Activated naive CD4-positive, alpha-beta T cell treated with anti-CD3 and anti-CD28 coated beads, Interleukin-2, amount 50 U/mL, for 24 hours (primary cell): ENCODE results near the gene GPR82.
"Not testable (repeated sequence)": the region's sequence is repeated elsewhere in the genome, so short reads cannot be mapped to it uniquely, and the experiment has no call there.

Source experiments
- H3K27ac Mint-ChIP-seq: one replicate; pipeline ENCODE4 v1.8.0; 2021; ENCODE audit warnings: mild to moderate bottlenecking, mixed read lengths
- H3K27me3 Mint-ChIP-seq: one replicate; pipeline ENCODE4 v1.8.0; 2021; ENCODE audit warnings: mixed read lengths
- H3K36me3 Mint-ChIP-seq: one replicate; pipeline ENCODE4 v1.8.0; 2021; ENCODE audit warnings: mixed read lengths
- H3K4me1 Mint-ChIP-seq: one replicate; pipeline ENCODE4 v1.8.0; 2021; ENCODE audit warnings: mixed read lengths
- H3K4me3 Mint-ChIP-seq: one replicate; pipeline ENCODE4 v1.8.0; 2021; ENCODE audit warnings: mild to moderate bottlenecking, mixed read lengths
- H3K9me3 Mint-ChIP-seq: one replicate; pipeline ENCODE4 v1.8.0; 2021; ENCODE audit warnings: mixed read lengths

Gene GPR82

GRCh38 chrX:41708486-41708885 lies 15.5 kb upstream of the GPR82 start:
- H3K4me3 Mint-ChIP-seq: no peak overlapping the region
- peaks cover 34% of the 10 kb centered on the region for H3K4me1 Mint-ChIP-seq
- no peak overlapping the region for H3K27ac Mint-ChIP-seq
- no peaks in the 10 kb centered on the region for H3K27me3 Mint-ChIP-seq
- no peaks in the 10 kb centered on the region for H3K9me3 Mint-ChIP-seq
- peaks cover 4% of the 10 kb centered on the region for H3K36me3 Mint-ChIP-seq

- H3K4me3 Mint-ChIP-seq: no peak overlapping the region
- H3K4me1 Mint-ChIP-seq: peaks cover 20% of the 10 kb centered on the region
- no peak overlapping the region for H3K27ac Mint-ChIP-seq
- H3K9me3 Mint-ChIP-seq: no peaks in the 10 kb centered on the region
- H3K36me3 Mint-ChIP-seq: peaks cover 2% of the 10 kb centered on the region
- H3K27me3 Mint-ChIP-seq: no peaks in the 10 kb centered on the region
Measured at GRCh38 chrX:41711021-41711667, 12.8 kb upstream of the GPR82 start.

- Mint-ChIP-seq H3K4me3 (no peak overlapping the region), H3K27ac (no peak overlapping the region), H3K4me1 (peaks cover 10% of the 10 kb centered on the region), H3K36me3 (peaks cover 13% of the 10 kb centered on the region), H3K27me3 (no peaks in the 10 kb centered on the region), H3K9me3 (peaks cover 5% of the 10 kb centered on the region)
Measured at GRCh38 chrX:41716222-41716621, 7.8 kb upstream of the GPR82 start.

GRCh38 chrX:41716767-41717473 lies 7.1 kb upstream of the GPR82 start:
- H3K27me3 Mint-ChIP-seq: no peaks in the 10 kb centered on the region
- H3K9me3 Mint-ChIP-seq: peaks cover 5% of the 10 kb centered on the region
- no peak overlapping the region for H3K27ac Mint-ChIP-seq
- no peak overlapping the region for H3K4me3 Mint-ChIP-seq
- peaks cover 14% of the 10 kb centered on the region for H3K36me3 Mint-ChIP-seq
- peaks cover 10% of the 10 kb centered on the region for H3K4me1 Mint-ChIP-seq

- H3K27me3 Mint-ChIP-seq: no peaks in the 10 kb centered on the region
- peaks cover 17% of the 10 kb centered on the region for H3K36me3 Mint-ChIP-seq
- H3K4me3 Mint-ChIP-seq: no peak overlapping the region
- no peak overlapping the region for H3K27ac Mint-ChIP-seq
- H3K9me3 Mint-ChIP-seq: peaks cover 5% of the 10 kb centered on the region
- peaks cover 14% of the 10 kb centered on the region for H3K4me1 Mint-ChIP-seq
Measured at GRCh38 chrX:41718481-41719235, 5.3 kb upstream of the GPR82 start.

GRCh38 chrX:41719610-41720009 lies 4.4 kb upstream of the GPR82 start:
- H3K27ac Mint-ChIP-seq, H3K9me3 Mint-ChIP-seq, H3K4me3 Mint-ChIP-seq, H3K27me3 Mint-ChIP-seq: not testable (repeated sequence)
- Mint-ChIP-seq H3K36me3 (peaks cover 17% of the 10 kb centered on the region), H3K4me1 (peaks cover 14% of the 10 kb centered on the region)

- peaks cover 5% of the 10 kb centered on the region for H3K9me3 Mint-ChIP-seq
- peaks cover 14% of the 10 kb centered on the region for H3K4me1 Mint-ChIP-seq
- H3K27me3 Mint-ChIP-seq: no peaks in the 10 kb centered on the region
- peaks cover 17% of the 10 kb centered on the region for H3K36me3 Mint-ChIP-seq
- H3K27ac Mint-ChIP-seq: no peak overlapping the region
- no peak overlapping the region for H3K4me3 Mint-ChIP-seq
Measured at GRCh38 chrX:41720125-41720779, 3.7 kb upstream of the GPR82 start.

- H3K4me3 Mint-ChIP-seq: no peak overlapping the region
- no peaks in the 10 kb centered on the region for H3K27me3 Mint-ChIP-seq
- peaks cover 5% of the 10 kb centered on the region for H3K9me3 Mint-ChIP-seq
- H3K36me3 Mint-ChIP-seq: peaks cover 17% of the 10 kb centered on the region
- peaks cover 13% of the 10 kb centered on the region for H3K4me1 Mint-ChIP-seq
- no peak overlapping the region for H3K27ac Mint-ChIP-seq
Measured at GRCh38 chrX:41721590-41721989, 2.4 kb upstream of the GPR82 start.

GRCh38 chrX:41722214-41722613 lies 1.8 kb upstream of the GPR82 start:
- Mint-ChIP-seq H3K9me3 (peaks cover under 1% of the 10 kb centered on the region), H3K27ac (no peak overlapping the region), H3K4me3 (no peak overlapping the region), H3K4me1 (peaks cover 8% of the 10 kb centered on the region), H3K36me3 (peaks cover 14% of the 10 kb centered on the region), H3K27me3 (no peaks in the 10 kb centered on the region)

GRCh38 chrX:41722816-41723618 lies 964 bp upstream of the GPR82 start:
- Mint-ChIP-seq H3K36me3 (peaks cover 13% of the 10 kb centered on the region), H3K9me3 (no peaks in the 10 kb centered on the region), H3K27ac (no peak overlapping the region), H3K27me3 (no peaks in the 10 kb centered on the region), H3K4me1 (peaks cover 8% of the 10 kb centered on the region), H3K4me3 (no peak overlapping the region)

- H3K4me3 Mint-ChIP-seq: no peak overlapping the region
- no peak overlapping the region for H3K27ac Mint-ChIP-seq
- no peaks in the 10 kb centered on the region for H3K27me3 Mint-ChIP-seq
- H3K9me3 Mint-ChIP-seq: no peaks in the 10 kb centered on the region
- no peaks in the 10 kb centered on the region for H3K4me1 Mint-ChIP-seq
- H3K36me3 Mint-ChIP-seq: peaks cover 2% of the 10 kb centered on the region
Measured at GRCh38 chrX:41728125-41728524, 4.1 kb downstream of the GPR82 start.

GRCh38 chrX:41730081-41730480 lies 6.1 kb downstream of the GPR82 start:
- Mint-ChIP-seq H3K4me3 (no peak overlapping the region), H3K4me1 (peaks cover 3% of the 10 kb centered on the region), H3K36me3 (peaks cover 2% of the 10 kb centered on the region), H3K27ac (no peak overlapping the region), H3K9me3 (no peaks in the 10 kb centered on the region), H3K27me3 (no peaks in the 10 kb centered on the region)

GRCh38 chrX:41732260-41732659 lies 8.3 kb downstream of the GPR82 start:
- Mint-ChIP-seq H3K4me1 (peaks cover 11% of the 10 kb centered on the region), H3K4me3 (no peak overlapping the region)

GRCh38 chrX:41733939-41734338 lies 10.0 kb downstream of the GPR82 start:
- Mint-ChIP-seq H3K27me3 (no peaks in the 10 kb centered on the region), H3K4me3 (no peak overlapping the region), H3K27ac (no peak overlapping the region)

More at GRCh38 chrX:41732260-41732659, 8.3 kb downstream of the GPR82 start:
- no peaks in the 10 kb centered on the region for H3K9me3 Mint-ChIP-seq
- H3K27me3 Mint-ChIP-seq: no peaks in the 10 kb centered on the region
- no peak overlapping the region for H3K27ac Mint-ChIP-seq
- H3K36me3 Mint-ChIP-seq: peaks cover 2% of the 10 kb centered on the region

GRCh38 chrX:41734530-41734929 lies 10.5 kb downstream of the GPR82 start:
- Mint-ChIP-seq H3K4me1 (peaks cover 12% of the 10 kb centered on the region), H3K27ac (no peak overlapping the region), H3K36me3 (peaks cover 2% of the 10 kb centered on the region), H3K4me3 (no peak overlapping the region), H3K27me3 (no peaks in the 10 kb centered on the region), H3K9me3 (no peaks in the 10 kb centered on the region)

More at GRCh38 chrX:41733939-41734338, 10.0 kb downstream of the GPR82 start:
- H3K4me1 Mint-ChIP-seq: peaks cover 12% of the 10 kb centered on the region
- H3K9me3 Mint-ChIP-seq: no peaks in the 10 kb centered on the region
- H3K36me3 Mint-ChIP-seq: peaks cover 2% of the 10 kb centered on the region
